Measurements from ENCODE around the gene LLPH.

Gene LLPH

DNA sequence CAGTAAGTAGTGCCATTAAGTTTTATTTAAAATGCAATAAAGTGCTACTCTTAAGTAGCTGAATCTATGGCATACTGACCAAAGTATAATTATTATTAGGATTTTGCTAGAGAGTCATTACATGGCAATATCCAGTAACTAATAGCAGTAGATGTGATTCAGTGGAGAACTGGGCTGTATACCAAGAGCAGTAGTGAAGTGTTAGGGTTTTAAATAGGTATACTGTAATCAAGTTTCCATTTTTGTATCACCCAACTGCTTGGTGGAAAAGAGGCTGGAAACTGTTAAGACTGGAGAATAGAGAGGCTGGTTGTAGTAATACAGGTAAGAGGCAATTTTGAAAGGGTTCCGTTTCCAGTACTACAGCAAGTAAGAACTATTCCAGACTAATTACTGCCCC, 13.3 kb upstream of the LLPH start:
- in situ Hi-C loops (cut with MboI; ENCODE audit: low sequenced_read_pairs): no loop called here

- in situ Hi-C loops (cut with MboI; ENCODE audit: low sequenced_read_pairs): no loop called here
These were observed 12.3 kb upstream of the LLPH start for GRCh38 chr12:66142826-66143225.

DNA sequence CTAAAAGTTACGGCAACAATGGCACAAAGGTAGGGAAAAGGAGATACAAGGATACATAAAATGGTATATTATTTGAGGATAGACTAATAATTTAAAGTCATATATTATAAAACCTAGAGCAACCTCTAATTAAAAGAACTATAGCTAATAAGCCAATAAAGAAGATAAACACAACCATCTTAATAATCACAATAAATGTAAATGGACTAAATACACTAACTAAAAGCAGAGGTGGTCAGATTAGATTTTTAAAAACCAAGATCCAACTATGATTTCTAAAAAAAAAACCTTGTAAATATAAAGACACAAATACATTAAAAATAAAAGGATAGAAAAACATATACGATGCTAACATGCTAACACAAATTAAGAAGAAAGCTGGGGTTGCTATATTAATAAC, 10.7 kb upstream of the LLPH start:
- in situ Hi-C loops (cut with MboI; ENCODE audit: low sequenced_read_pairs): no loop called here

GRCh38 chr12:66140731-66141130, 10.2 kb upstream of the LLPH start:
- in situ Hi-C loops (cut with MboI; ENCODE audit: low sequenced_read_pairs): no loop called here

- in situ Hi-C loops (cut with MboI; ENCODE audit: low sequenced_read_pairs): no loop called here
These were observed 8.8 kb upstream of the LLPH start for GRCh38 chr12:66139328-66139727.

GRCh38 chr12:66137937-66138336, 7.4 kb upstream of the LLPH start:
- in situ Hi-C loops (cut with MboI; ENCODE audit: low sequenced_read_pairs): no loop called here

GRCh38 chr12:66132408-66132807, 1.9 kb upstream of the LLPH start:
- in situ Hi-C loops (cut with MboI; ENCODE audit: low sequenced_read_pairs): no loop called here

DNA sequence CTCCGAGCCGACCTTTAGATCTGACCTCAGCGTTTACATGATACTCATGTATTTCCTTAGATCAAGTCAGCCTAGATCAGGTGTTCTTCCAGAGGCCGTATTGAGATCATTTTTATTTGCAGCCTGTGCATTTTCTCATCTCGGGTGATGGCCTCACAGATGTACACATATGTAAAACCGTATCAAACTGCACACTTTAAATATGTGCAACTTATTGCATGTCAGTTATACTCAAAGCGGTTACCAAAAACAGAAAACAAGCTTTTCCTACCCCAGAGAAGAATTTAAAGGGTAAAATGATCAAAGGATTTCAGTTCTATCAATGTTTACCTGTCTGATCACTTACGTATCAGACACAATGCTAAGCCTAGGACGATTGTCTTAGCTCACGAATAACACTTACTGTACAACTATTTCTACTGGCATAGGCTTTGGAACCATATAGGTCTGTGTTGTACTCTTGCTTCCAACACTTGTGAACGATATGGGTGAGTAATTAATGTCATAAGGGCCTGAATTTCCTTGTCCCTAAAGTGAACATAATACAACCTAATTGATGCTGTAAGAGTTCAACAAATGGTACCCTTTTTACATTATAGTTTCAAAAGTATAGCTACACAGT, 628 bp upstream of the LLPH start:
- in situ Hi-C loops (cut with MboI; ENCODE audit: low sequenced_read_pairs): no loop called here

GRCh38 chr12:66129934-66130266, 650 bp downstream of the LLPH start:
- in situ Hi-C loops (cut with MboI; ENCODE audit: low sequenced_read_pairs): no loop called here

GRCh38 chr12:66127650-66128049, 2.9 kb downstream of the LLPH start:
- in situ Hi-C loops (cut with MboI; ENCODE audit: low sequenced_read_pairs): no loop called here

DNA sequence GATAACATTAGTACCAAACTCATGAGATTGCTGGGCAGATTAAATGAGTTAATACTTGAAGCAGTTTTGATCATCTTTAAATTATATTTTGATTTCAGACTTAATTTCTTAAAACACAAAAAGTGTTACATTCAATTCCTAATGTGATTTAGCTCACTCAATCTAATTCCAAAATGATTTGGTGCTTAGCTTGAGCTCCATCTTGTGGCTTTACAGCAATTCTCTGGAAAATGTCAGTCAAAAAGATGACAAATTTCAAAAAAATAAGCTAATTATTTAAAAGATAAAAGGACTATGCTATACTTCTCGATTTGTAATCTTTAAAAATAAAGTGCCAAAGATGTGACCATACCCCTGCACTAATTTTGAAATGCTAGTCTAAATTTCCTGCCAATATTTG, 10.1 kb downstream of the LLPH start:
- in situ Hi-C loops (cut with MboI; ENCODE audit: low sequenced_read_pairs): no loop called here

GRCh38 chr12:66119870-66120241, 10.7 kb downstream of the LLPH start:
- in situ Hi-C loops (cut with MboI; ENCODE audit: low sequenced_read_pairs): no loop called here

DNA sequence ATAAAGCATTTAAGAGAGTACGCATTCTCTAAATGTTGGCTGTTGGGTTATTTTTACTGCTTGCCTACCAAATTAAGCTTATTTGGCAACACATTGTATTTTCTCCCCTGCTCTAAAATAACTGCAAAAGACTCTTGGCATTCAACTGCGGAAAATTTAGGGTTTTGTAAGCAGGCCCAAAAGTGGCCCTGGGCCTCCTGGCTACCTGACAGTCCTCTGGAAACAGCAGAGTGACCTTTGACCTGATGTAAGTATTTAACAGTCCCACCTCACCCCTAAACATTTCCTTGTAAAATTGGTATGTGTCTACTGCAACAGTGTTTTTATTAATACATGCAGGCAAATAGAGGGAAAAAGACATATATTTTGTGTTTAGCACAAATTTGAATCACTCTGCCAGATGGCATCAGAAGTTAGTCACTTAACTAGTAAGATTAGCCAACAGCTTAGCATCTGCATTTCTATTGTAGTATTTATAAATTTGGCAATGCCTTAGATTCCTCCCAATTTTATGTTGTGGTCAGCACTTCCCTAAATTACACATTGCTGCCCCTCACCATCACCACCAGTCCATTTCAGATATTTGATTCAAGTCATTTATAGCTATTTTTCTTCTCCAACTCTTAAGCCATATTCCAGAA, 11.2 kb downstream of the LLPH start:
- in situ Hi-C loops (cut with MboI; ENCODE audit: low sequenced_read_pairs): no loop called here

DNA sequence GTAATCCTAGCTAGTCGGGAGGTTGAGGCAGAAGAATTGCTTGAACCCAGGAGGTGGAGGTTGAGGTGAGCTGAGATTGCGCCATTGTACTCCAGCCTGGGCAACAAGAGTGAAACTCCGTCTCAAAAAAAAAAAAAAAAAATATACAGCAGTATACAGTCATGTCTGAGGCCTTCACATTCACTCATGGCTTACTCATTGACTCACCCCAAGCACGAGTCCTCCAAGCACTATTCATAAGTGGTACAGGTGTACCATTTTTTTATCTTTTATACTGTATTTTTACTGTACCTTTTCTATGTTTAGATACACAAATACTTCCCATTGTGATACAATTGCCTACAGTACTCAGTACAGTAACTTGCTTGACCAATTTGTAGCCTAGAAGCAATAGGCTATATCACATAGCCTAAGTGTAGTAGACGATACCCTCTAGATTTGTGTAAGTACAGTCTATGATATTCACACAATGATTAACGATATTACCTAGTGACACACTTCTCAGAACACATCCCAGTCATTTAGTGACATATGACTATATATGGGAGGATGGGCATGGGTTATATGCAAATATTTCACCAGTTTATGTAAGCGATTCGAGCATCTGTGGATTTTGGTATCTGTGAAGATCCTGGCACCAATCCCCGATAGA, 12.2 kb downstream of the LLPH start:
- in situ Hi-C loops (cut with MboI; ENCODE audit: low sequenced_read_pairs): no loop called here

GRCh38 chr12:66117242-66117641, 13.3 kb downstream of the LLPH start:
- in situ Hi-C loops (cut with MboI; ENCODE audit: low sequenced_read_pairs): no loop called here

DNA sequence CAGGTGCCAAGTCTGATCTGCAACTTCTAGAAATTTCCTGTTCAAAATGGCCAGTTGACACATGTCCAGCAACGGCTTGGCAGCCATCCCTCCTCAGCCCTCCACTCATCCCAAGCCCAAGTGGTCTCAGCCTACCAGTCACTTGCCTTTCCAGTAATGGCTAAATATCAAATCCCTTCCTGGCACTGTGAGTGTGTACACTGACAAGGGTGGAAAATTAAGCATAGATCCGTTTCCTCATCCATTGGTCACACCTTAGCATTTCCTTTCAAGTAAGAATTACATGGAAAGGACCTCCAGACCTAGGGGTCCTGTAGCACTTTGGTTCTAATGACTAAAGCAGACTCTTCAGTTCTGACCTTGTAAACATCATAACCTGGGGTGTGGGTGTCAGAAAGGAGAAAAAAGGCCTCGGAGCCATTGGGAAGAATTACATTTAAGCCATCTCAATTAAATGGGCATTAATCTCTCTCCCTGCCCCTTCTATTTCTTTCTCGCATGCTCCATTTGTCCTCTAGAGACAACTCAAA, 15.4 kb downstream of the LLPH start:
- in situ Hi-C loops (cut with MboI; ENCODE audit: low sequenced_read_pairs): no loop called here

DNA sequence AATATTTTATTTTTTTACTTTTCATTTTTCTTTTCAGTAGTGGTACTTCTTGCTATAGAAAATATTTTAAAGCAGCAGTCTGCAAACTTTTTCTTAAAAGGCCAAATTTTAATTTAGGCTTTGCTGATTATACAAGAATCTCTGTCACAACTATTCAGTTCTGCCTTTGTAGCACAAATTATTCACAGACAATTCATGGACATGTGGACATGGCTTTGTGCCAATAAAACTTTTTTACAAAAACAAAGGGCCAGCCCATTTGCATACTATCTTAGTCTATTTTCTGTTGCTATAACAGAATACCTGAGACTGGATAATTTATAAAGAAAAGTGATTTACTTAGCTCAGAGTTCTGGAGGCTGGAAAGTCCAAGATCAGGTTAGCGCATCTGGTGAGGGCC, 17.1 kb downstream of the LLPH start:
- in situ Hi-C loops (cut with MboI; ENCODE audit: low sequenced_read_pairs): no loop called here

GRCh38 chr12:66111605-66112004, 18.9 kb downstream of the LLPH start:
- in situ Hi-C loops (cut with MboI; ENCODE audit: low sequenced_read_pairs): no loop called here

DNA sequence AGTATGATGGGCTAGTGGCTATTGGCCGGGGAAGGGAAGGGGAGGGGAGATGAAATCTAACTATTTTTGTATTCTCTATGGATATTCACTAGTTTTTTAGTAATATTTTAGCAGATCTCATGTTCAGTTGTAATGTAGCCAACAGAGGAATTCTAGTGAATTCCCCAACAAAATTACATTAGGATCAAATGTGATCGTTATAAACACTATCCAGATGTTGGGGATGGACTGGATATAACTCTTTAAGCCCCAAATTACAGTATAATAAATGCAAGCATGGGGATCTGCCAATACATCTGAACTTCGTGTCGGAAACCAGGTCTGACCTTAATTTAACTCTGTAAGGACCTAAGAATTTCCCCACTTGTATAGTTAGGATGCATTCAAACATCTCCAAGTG, 21.5 kb downstream of the LLPH start:
- in situ Hi-C loops (cut with MboI; ENCODE audit: low sequenced_read_pairs): no loop called here

DNA sequence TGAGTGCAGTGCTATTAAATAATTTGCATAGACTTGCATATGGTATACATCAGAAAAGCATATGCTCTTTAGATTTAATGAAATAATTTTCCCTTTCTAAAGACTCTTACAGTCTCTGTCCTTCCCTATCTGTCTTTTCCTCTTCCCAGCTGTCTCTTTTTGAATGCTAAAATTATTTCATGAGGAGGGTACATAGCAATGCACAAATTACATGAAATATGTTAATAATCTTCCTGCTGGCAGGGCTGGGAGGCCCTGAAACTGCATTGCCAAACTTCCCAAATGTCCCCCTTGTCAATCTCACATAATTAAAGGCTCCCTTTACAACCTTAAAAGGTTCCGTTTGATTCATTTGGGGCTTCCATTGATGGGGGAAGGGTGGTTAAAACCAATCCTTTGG, 22.2 kb downstream of the LLPH start:
- in situ Hi-C loops (cut with MboI; ENCODE audit: low sequenced_read_pairs): no loop called here

DNA sequence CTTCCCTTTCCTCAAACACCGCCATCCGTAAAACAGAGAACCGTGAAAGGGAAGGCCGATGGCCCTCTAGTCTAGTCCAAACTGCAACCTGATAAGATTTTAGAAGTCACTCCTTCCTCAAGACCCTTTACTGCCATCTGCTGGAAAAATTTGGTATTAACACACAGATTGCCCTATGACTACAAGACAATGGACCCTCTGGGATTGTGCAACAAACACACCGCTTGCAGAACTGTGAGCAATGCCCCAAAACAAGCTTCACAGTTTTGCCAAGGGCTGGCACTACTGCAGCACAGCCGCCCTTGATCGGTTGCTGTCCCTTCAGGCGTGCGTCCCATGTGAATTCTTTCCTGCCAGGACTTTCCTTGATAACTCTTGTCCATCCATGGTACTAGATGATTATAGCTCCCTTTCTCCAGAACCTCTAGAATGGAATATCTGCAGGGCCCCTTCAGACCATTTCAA, 23.1 kb downstream of the LLPH start:
- in situ Hi-C loops (cut with MboI; ENCODE audit: low sequenced_read_pairs): no loop called here
